HT1080 (cell line): ENCODE data around the gene CBFA2T3. TPM values are rescaled to one million over a fixed set of nuclear protein-coding genes. Genes with fewer than 3 reads are reported as not detected.
"Not testable (repeated sequence)": the region's sequence is repeated elsewhere in the genome, so short reads cannot be mapped to it uniquely, and the experiment has no call there.

Source experiments
- DNase-seq: peaks from one replicate; pipeline ENCODE4 v3.0.0-alpha.2; 2015; ENCODE audit warnings: low read depth
- total RNA-seq: library from RNA; depleted of rRNA; stranded (reverse); fragments of >200 nt; shearing (Covaris generic); gene quantifications from 2 replicates; pipeline ENCODE4 v1.2.3, GENCODE V29; 2014

CBFA2T3 gene
- total RNA-seq, 1 experiment from 2014 or later, result not detected

DNA sequence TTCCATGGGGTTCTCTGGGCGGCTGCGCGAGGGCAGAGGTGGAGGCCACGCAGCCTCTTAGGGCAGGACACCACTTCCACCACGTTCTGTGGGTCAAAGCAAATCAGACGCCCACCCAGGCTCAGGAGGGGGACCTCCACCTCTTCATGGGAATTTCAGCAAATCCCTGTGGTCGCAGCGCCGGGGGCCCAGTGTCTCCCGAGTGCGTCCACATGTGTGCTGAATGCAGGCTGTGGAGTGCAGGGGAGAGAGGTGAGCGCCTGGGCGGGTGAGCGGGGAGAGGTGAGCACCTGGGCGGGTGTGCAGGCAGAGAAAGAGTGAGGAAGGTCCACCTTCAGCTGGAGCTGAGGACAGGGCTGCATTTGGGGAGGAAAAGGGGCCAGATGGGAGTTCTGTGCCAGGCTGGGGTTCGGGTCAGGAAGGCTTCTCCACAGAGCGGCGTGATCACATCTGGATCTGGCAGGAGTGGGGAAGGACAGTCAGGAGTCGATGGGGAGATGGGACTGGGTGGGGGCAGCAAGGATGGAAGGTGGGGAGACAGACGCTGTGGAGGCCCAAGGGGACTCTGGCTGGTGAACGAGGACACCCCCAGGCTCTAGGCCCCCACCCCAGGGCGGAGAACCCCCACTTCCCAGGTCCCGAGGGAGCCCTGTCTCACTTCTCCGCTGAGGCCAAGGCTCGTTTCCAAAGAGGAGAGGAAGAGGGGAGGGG is 36.8 kb upstream of the CBFA2T3 start:
- DNase-seq, result no peak

DNA sequence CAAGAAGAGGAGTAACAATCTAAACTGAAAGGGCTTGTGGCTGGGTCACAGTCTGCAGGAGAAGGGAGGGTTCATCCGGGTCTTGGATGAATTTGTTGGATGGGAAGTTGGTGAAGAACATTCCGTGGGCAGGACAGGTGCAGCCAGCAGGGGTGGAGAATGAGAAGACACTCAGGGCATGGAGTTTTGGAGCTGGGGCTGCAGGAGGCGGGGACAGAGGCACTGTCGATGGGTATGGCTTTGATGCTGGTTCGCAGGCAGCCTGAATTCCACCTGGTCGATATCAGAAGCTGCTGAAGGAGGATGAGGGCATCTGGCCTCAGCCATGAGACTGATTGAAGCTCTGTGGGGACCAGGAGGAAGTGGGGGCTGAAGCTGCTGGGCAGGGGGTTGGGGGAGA is 36.1 kb upstream of the CBFA2T3 start:
- no peak for DNase-seq

DNA sequence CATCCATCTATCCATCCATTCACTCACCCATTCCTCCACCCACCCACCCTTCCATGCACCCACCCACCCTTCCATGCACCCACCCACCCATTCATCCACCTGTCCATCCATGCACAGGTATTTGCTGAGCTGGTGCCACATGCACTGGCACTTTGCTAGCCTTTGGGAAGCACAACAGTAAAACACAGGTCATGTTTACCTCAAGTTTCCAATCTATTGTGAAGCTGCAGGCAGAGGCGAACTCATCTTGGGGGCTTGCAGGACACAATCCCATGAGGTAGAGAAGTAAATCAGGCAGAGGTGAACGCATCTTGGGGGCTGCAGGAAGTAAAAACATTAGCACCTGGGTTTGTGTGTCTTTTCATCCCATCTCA is 35.6 kb upstream of the CBFA2T3 start:
- no peak for DNase-seq

DNA sequence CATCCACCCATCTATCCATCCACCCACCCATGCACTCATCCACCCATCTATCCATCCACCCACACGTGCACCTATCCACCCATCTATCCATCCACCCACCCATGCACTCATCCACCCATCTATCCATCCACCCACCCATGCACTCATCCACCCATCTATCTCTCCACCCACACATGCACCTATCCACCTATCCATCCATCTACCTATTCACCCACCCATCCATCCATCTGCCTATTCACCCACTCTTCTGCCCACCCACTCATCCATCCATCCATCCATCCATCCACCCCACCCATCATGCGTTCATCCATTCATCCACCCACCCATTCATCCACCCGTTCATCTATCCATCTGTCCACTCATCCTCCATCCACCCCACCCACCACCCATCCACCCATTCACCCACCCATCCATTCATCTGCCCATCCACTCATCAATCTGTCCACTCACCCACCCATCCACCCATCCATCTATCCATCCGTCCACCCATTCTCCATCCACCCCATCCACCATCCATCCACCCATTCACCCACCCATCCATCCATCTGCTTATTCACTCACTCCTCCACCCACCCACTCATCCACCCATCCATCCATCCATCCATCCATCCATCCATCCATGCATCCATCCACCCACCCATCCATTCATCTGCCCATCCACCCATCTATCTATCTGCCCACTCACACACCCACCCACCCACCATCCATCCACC is 35.1 kb upstream of the CBFA2T3 start:
- DNase-seq, result no peak

DNA sequence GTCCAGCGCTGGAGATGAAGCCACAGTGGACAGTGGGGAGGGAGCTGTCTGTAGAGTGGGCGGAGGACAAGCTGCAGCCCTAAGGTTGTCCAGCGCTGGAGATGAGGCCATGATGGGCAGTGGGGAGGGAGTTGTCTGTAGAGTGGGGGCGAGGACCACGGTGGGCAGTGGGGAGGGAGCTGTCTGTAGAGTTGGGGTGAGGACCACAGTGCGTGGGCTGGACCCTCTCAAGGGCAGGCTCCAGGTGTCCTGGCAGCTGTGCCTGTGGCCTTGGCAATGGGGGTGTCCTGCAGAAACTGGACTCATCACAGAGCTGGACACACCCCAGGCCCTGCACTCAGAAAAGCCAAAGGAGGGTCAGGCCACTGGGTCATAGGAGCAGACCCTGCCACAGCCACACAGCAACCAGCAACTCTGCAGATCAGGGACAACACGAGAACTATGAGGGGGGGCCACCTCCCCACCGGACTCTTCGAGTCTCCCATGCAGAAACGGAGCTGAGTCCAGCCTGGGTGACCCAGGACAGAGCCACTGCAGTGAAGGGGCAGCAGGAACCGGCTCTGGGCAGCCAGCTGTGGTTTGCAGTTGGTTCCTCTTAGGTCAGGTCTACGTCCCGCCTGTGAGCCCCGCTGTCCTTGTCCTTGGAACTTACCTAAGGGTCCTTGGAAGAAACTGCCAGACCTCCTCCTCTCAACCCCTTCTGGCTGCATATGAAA is 33.4 kb upstream of the CBFA2T3 start:
- no peak for DNase-seq

DNA sequence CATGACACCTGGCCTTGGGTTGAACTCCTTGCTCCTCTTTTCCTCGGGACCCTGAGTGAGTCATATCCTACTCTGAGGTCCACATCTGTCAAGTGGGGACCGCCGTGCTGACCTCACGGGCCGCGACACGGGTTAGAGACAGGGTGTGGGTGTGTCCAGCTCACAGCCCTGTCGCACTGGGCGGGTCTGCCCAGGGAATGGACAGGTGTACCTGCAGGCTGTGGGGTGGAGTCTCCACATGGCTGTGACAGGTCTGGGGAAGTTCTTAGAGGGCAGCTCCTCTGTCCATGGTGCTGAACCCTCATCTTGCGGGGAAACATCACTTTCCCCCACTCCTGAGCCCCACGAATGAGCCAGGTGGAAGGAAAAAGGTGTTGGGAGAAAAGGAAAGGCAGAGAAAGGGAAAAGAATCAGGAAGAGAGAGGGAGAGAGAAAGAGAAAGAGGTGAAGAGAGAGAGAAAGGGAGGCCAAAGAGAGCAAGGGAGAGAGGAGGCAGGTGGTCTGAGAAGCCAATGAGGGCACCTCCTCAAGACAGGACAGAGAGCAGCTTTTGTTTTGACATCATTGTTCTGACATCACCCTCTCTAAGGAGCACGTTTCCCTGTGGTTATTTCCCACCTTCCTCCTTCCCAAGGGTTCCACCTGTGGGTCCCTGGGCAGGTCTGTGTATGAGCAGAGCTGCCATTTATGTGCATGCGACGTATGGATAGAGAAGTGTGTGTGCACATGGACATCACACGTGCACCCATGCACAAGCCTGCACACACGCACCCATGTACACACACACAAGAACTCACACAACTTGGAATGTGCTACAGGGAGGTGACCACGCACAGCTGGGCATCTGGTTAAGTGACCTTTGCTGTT is 32.6 kb upstream of the CBFA2T3 start:
- DNase-seq, result no peak

DNA sequence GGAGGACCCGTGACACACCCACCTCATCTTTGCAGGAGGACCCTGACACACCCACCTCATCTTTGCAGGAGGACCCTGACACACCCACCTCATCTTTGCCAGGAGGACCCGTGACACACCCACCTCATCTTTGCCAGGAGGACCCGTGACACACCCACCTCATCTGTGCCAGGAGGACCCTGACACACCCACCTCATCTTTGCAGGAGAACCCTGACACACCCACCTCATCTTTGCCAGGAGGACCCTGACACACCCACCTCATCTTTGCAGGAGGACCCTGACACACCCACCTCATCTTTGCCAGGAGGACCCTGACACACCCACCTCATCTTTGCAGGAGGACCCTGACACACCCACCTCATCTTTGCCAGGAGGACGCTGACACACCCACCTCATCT is 31.8 kb upstream of the CBFA2T3 start:
- DNase-seq, result not testable (repeated sequence)

DNA sequence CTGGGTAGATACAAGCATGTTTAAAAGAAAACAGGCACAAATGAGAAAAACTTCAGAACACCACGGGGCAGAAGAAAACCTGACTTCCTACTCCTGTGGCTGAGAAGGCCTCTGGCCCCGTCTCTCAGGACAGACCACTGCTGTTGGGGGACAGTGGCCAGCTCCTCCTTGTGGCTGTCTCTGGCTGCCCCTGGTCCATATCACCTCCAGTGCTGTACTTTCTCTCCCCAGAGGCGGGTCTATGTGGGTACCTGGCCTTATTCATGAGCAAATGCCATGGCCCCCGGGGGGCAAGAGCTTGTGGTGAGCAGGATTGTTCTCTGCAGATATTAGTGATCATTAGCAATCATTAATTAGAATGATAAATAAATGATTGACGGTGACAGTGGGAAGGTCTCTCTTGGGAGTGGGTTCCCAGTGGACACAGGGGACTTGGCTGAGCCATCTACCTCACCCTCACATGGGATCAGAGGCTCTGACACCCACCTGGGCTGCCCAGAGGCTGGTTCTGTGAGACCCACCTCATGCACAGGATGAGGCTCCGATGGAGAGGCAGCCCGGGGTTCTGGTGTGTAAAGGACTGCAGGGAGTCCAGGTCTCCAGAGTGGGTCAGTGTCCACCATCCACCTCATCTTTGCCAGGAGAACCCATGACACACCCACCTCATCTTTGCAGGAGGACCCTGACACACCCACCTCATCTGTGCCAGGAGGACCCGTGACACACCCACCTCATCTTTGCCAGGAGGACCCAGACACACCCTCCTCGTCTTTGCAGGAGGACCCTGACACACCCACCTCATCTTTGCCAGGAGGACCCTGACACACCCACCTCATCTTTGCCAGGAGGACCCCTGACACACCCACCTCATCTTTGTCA is 30.6 kb upstream of the CBFA2T3 start:
- no peak for DNase-seq

DNA sequence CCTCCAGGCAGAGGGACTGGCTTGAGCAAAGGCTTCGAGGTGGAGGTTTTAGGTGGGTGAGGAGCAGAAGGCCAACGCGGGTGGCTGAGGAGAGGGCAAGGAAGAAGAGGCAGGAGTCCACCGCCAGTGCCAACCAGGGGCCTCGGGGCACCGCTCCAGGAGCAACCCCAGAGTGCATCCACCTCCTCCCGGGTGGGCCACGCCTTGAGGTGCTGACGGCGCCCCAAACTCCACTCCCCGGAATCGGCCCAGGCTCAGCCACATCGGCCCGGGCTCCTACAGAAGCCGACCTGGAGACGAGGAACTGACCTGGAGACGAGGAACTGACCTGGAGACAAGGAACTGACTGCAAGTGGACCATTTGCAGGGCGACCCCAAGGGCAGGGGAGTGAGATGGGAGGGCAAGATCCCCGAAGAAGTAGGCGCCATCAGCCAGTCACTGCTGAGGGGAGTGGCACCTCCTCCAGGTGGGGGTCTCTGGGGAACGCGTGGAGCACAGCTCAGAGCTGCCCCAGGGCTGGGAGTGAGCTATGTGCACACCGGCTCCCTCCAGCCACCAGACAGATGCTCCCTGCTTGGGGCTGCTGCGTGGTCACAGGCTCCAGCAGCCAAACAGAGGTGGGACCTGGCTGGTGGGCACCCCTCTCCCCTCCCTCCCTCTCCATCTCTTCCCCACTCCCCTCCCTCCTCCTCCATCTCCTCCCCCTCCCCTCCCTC is 29.2 kb upstream of the CBFA2T3 start:
- DNase-seq, result no peak

DNA sequence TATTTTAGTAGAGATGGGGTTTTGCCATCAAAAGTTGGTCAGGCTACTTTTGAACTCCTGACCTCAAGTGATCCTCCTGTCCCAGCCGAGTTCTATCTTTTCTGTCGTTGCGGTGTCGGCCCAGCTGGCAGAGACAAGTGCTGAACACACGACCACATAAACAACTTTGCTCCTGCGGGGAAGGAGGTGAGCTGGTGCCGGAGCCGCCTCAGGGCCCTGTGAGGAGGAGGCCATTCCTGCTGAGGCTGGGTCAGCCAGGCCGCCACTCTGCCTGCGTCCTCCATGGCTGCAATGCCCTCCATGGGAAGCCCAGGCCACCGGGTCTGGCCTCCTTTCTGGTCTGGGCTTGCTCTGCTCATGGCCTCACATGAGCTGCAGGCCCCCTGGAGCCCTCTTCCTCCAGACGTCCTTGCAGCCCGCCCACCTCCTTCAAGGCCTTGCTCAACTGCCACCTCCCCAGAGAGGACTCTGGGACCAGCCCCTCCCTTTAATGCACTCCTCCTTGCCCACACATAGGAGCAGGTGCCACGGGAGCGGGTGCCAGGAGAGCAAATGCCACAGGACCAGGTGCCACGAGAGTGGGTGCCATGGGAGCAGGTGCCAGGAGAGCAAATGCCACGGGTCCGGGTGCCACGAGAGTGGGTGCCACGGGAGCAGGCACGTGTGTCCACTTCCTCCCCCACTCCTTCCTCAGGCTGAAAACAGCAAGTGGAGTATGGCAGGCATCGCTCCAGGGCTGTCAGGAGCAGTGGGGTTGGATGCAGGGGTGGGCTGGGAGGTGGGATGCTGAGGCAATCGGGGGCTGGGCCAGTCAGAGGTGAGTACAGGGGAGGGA is 28.4 kb upstream of the CBFA2T3 start:
- no peak for DNase-seq

DNA sequence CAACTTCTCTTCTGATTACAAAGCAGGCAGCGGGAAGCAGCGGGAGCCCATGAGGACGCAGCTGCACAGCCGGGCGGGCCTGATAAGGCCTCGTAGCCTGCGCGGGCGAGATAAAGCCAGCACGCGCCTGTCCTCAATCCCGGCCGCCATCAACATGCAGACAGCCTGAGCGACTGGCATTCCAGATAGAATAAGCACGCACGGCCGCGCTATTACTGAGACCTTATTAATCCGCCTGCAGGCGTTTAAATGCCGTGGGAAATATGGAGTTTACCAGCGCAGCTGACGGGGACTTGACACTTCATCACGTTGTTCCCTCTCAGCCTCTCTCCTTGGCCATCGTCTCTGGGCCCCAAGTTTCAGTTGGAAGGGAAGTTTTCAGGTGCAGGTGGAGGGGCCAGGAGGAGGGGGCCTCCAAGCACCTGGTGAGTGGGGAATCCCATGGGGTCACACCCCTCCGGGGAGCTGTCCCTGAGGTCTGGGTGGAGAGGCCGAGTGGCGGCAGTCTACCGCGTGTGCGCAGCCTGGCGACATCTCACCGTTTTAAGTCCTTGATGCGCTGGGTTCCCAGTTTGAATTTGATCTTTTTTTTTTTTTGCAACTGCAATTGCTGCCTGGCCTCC is 27.3 kb upstream of the CBFA2T3 start:
- no peak for DNase-seq

DNA sequence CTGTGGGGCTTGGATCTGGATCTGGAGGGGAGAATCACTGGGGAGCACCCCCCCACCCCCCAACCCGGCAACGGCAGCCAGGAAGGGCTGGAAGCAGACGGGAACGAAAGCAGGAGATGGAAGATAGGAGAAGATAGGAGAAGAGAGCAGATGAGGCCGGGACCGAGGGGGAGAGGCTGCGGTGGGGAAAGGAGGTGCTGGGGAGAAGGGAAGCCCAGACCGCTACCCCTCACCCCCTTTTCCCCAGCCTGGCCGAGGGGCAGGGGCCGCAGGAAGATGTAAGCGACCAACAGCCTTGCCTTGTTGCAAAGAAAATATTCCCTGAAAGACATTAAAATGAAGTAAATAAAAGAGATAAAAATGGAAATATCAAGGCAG is 26.8 kb upstream of the CBFA2T3 start:
- DNase-seq, result no peak

DNA sequence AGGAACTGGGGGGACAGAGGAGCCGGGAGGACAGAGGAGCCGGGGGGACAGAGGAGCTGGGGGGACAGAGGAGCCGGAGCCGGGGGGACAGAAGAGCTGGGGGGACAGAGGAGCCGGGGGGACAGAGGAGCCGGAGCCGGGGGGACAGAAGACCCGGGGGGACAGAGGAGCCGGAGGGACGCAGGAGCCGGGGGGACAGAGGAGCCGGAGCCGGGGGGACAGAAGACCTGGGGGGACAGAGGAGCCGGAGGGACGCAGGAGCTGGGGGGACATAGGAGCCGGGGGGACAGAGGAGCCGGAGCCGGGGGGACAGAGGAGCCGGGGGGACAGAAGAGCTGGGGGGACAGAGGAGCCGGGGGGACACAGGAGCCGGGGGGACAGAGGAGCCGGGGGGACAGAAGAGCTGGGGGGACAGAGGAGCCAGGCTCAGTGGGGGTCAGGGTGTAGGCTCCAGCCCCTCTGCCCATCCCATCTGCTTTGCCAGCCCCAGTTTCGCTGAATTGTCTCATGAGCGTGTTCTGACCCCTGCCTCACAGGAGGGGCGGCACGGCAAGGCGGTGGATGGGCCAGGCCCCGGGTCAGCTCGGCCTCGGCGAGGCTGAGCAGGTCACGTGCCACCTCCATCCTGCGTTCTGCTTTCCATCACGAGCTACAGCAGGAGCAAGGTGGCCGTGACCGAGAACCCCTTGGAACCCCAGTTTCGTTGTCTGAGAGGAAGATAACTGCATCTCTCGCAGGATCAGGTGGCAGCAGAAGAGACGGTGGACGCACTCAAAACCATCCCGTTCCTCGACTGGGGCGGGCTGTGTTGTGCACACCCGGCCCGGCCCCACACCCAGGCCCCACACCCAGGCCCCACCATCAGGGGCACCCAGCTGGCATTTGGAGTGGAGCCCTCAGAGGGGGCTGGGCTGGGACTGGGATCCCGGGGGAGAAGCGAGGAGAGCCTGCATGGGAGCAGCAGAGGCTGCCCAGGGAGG is 26.1 kb upstream of the CBFA2T3 start:
- no peak for DNase-seq

DNA sequence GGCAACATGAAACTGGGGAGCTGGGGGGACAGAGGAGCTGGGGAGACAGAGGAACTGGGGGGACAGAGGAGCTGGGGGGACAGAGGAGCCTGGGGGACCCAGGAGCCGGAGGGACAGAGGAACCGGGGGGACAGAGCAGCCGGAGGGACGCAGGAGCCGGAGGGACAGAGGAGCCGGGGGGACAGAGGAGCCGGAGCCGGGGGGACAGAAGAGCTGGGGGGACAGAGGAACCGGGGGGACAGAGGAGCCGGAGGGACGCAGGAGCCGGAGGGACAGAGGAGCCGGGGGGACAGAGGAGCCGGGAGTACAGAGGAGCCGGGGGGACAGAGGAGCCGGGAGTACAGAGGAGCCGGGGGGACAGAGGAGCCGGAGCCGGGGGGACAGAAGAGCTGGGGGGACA is 25.1 kb upstream of the CBFA2T3 start:
- DNase-seq, result not testable (repeated sequence)

DNA sequence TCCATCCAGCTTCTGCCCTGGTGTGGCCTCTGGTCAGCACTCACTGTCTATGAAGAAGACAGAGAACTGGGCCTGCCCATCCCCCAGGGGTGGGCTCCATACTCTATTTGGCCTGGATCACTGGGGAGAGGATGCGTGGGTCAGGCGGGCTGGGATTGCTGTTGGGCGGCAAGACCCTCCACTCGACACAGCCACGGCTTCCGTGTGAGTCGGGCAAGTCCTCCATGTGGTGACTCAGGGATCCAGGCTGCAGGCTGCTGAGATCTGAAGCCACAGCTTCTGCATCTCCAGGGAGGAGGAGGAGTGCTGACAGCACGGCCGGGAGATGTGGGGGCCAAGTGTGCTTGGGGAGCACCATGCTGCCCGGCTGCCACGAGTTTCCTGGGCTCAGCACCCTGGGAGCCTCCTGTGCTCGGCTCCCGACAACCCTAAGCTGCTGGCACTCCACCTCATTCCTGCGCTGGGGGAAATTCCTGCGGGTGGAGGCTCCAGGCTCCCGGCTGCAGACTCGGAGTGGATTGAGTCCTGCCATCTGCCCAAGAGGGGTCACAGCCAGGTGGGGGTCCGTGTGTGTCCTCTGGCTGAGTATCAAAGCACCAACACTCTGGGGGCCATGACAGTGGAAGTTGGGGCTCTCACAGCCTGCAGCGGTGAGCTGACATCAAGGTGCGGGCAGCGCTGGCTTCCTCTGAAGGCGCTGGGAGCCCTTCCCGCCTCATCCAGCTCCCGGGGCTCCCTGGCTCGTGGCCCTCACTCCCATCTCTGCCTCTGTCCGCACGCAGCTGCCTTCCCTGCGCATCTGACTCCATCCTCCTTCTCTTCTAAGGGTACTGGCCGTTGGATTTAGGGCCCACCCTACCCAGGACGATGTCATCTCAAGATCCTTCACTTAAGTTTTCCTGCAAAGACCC is 24.4 kb upstream of the CBFA2T3 start:
- no peak for DNase-seq
